ENCODE data around the gene TMEM144.
"Not testable (repeated sequence)": the region's sequence is repeated elsewhere in the genome, so short reads cannot be mapped to it uniquely, and the experiment has no call there.

TMEM144 gene

GRCh38 chr4:158217763-158218162 lies 7.5 kb downstream of the TMEM144 start:
- DNase-seq (ENCODE audit: extremely low read depth, low read depth) = no peak
- TF ChIP-seq CTCF (IDR thresholded peaks at IDR 0.05; ENCODE audit: low read depth, low read length) = no peak

- no peak for TF ChIP-seq CTCF (IDR thresholded peaks at IDR 0.05; ENCODE audit: low read depth, low read length)
- no peak for DNase-seq (ENCODE audit: extremely low read depth, low read depth)
Observed at GRCh38 chr4:158219623-158220022, 9.3 kb downstream of the TMEM144 start.

GRCh38 chr4:158224318-158224717 lies 14.0 kb downstream of the TMEM144 start:
- not testable (repeated sequence) for DNase-seq (ENCODE audit: extremely low read depth, low read depth)

GRCh38 chr4:158224999-158225398 lies 14.7 kb downstream of the TMEM144 start:
- not testable (repeated sequence) for DNase-seq (ENCODE audit: extremely low read depth, low read depth)

GRCh38 chr4:158227880-158228279 lies 17.6 kb downstream of the TMEM144 start:
- not testable (repeated sequence) for DNase-seq (ENCODE audit: extremely low read depth, low read depth)

DNA sequence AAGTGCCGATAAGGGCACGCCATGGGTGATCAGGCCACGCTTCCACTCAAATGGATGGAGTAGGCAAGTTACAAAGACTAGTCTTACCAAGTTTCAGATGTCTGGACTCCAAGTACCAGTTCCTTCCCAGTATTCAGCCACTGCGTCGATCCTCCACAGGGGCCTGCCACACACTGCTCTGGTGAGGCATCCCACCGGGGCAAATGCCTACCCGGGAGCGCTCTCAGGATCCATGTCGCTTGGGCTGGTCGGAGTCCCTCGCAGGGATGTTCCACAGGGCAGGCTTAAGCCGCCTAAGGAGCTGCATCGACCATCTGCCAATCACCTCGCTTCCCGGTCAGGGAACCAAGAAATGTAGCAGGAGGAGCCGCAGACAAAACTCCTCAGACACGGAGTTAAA lies 18.1 kb downstream of the TMEM144 start:
- DNase-seq (ENCODE audit: extremely low read depth, low read depth) = not testable (repeated sequence)

- no peak for DNase-seq (ENCODE audit: extremely low read depth, low read depth)
- no peak for TF ChIP-seq CTCF (IDR thresholded peaks at IDR 0.05; ENCODE audit: low read depth, low read length)
Observed at GRCh38 chr4:158229768-158230167, 19.5 kb downstream of the TMEM144 start.

- DNase-seq (ENCODE audit: extremely low read depth, low read depth) = no peak
- no peak for TF ChIP-seq CTCF (IDR thresholded peaks at IDR 0.05; ENCODE audit: low read depth, low read length)
Observed at GRCh38 chr4:158234671-158235070, 24.4 kb downstream of the TMEM144 start.

- no peak for DNase-seq (ENCODE audit: extremely low read depth, low read depth)
- no peak for TF ChIP-seq CTCF (IDR thresholded peaks at IDR 0.05; ENCODE audit: low read depth, low read length)
Observed at GRCh38 chr4:158236304-158237030, 26.2 kb downstream of the TMEM144 start.

DNA sequence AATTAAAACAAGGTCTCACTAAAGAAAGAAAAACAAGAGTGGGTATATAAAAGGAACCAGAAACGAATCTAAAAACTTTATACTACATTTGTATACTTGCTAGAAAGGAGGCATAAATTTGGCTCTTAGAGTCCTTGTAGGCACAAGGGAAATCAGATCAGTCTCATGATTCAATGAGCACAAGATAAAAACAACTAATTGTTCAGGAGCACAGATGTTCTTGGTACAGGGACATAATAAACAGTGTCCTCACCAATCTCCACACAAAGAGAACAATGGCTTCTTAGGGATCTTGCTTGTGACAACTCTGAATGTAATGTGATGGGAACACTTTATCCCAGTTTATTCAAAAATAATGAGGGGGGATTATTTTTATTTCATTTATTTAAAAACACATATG lies 28.3 kb downstream of the TMEM144 start:
- TF ChIP-seq CTCF (IDR thresholded peaks at IDR 0.05; ENCODE audit: low read depth, low read length) = no peak
- no peak for DNase-seq (ENCODE audit: extremely low read depth, low read depth)
